Esophagus squamous epithelium (tissue), 5 donors: ENCODE measurements around the gene ACYP1. TPM values are rescaled to one million over a fixed set of nuclear protein-coding genes. Genes with fewer than 3 reads are reported as not detected.

Experiments
- DNase-seq: peaks from one replicate; lab custom pipeline; 2025; lab: John Stamatoyannopoulos, UW
- H3K27ac ChIP-seq, 4 donors: fragments of 200-600 bp; sonication (generic); one replicate each; pipeline ENCODE4 v1.5.1; 2016 to 2019; ENCODE audit warnings: mild to moderate bottlenecking in 1 of 4
- H3K27me3 ChIP-seq, 4 donors: fragments of 200-600 bp; sonication (generic); 1 replicate in 3 of 4; 2 replicates in 1 of 4; pipeline versions ENCODE4 v1.5.1 to v1.6.0; 2017 to 2021; ENCODE audit warnings: antibody characterized with exemption in 1 of 4
- H3K36me3 ChIP-seq, 3 donors: fragments of 200-600 bp; sonication (generic); one replicate each; pipeline ENCODE4 v1.5.1; 2016 to 2019
- H3K4me1 ChIP-seq, 3 donors: fragments of 200-600 bp; sonication (generic); one replicate each; pipeline ENCODE4 v1.5.1; 2017 to 2019
- H3K4me3 ChIP-seq, 4 donors: fragments of 200-600 bp; sonication (generic); 1 replicate in 3 of 4; 2 replicates in 1 of 4; pipeline ENCODE4 v1.5.1; 2016 to 2019; ENCODE audit warnings: mild to moderate bottlenecking in 2 of 4, moderate library complexity in 1 of 4
- H3K9me3 ChIP-seq, 3 donors: fragments of 200-600 bp; sonication (generic); one replicate each; pipeline ENCODE4 v1.5.1; 2016 to 2019
- CTCF ChIP-seq, 6 experiments: fragments of 450-650 bp in 4 of 6; fragments of 200-600 bp in 2 of 6; sonication (generic) in 2 of 6; IDR thresholded peaks; one replicate each; pipeline ENCODE4 v1.5.1; 2016 to 2019; ENCODE audit warnings: antibody characterized with exemption in 6 of 6, mild to moderate bottlenecking in 4 of 6, moderate library complexity in 4 of 6
- POLR2A ChIP-seq, 4 donors: fragments of 450-650 bp; IDR thresholded peaks; one replicate each; pipeline ENCODE4 v1.6.1; 2017; ENCODE audit warnings: antibody characterized with exemption in 4 of 4, mild to moderate bottlenecking in 4 of 4, moderate library complexity in 3 of 4
- WGBS, 2 donors: methylation state at CpG; one replicate each; pipeline ENCODE4 v1.1.5; 2018; 5-methylcytosine and 5-hydroxymethylcytosine counted together
- intact Hi-C: fragments of 100-400 bp; cut with DNase I; formaldehyde crosslinking; loops from one replicate; pipeline ENCODE4 v1.15.0; 2022
- total RNA-seq, 4 donors: library from RNA; depleted of rRNA; stranded (reverse); fragments of >200 nt; gene quantifications; one replicate each; pipeline ENCODE4 v1.1.0, GENCODE V29; 2016
- donor health status: DM: yes; HTN: yes; CAD: no.

ACYP1 gene
- total RNA-seq, 4 donors from 2014 or later = 11.0 to 28.0 (median 15.4) TPM

DNA sequence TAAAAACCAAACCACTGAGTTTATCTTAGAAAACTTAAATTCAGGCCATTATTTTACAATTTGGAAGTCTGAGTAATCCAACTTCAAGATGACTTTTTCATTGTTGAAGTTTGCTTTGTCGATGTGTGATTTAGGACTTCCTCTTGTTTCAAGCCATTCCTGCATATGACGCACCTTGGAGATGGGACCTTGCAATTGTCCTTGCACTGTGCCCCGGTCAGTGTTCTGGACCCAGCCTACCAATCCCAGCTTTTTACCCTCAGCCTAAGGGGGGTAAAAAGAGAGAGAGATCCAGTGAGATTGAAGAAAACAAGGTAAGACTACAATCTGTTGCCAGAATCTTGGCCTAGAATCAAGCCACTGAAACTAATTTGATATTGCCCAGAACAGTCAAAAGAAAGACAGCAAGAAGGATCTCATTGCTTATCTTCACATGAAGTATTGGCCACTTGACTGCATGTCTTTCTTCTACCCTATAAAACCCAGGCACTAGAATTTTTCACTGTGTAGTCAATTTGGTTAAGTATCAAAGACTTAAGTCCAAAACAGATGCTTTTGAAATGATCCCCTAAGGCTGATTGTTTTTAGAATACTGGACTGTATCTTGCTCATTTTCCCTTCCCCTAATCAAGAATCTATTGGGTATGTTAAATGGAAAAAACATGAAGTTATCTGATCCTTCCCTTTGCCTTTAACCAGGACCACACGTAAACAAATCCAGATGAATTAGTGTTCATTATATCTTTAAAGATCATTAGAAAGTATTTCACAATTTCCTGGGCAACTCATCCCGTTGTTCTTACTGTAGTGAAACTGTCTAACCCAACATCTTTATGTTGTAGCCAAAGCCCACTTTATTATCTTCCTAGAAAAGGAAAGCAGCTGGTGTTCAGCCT is 10.2 kb downstream of the ACYP1 start:
- peaks cover 0 to 45% (median 21%) of the 10 kb centered on the region in 3 donors for H3K4me1 ChIP-seq
- peak overlapping the region in 3 of 4 donors; percentile 7 to 39 (median 9) for H3K27ac ChIP-seq
- H3K27me3 ChIP-seq = no peaks in the 10 kb centered on the region
- no peak overlapping the region for H3K4me3 ChIP-seq
- TF ChIP-seq POLR2A (IDR thresholded peaks at IDR 0.05) (no peak), CTCF (IDR thresholded peaks at IDR 0.05) (no peak)
- intact Hi-C loops = no loop called here
- no peaks in the 10 kb centered on the region for H3K36me3 ChIP-seq
- no peak for DNase-seq
- 71 to 74% methylated on average over 4 of the region's 5 CpGs for WGBS, 2 donors
- no peaks in the 10 kb centered on the region for H3K9me3 ChIP-seq

DNA sequence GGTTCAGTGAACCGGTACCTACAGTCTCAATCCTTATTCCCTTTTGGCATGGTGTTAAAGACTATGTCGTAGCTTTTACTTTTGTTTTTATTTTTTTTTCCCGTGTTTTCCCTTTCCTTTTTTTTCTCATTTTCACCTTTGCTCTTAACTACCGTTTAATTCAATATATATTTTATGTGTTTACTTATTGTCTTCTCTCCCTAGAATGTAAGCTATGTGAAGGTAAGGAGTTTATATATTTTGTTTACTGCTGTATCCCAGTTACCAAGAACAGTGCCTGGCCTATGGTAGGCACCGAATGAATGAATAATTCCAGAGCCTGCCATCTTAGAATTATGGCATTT is 12.3 kb downstream of the ACYP1 start:
- intact Hi-C loops = no loop called here
- DNase-seq = no peak
- peak overlapping the region; percentile 81 to 94 (median 92) for H3K27ac ChIP-seq
- peaks cover 0 to 59% (median 24%) of the 10 kb centered on the region in 3 donors for H3K4me1 ChIP-seq
- WGBS, 2 donors = 14 to 29% methylated on average over 5 of the region's 5 CpGs
- no peaks in the 10 kb centered on the region for H3K9me3 ChIP-seq
- no peaks in the 10 kb centered on the region for H3K27me3 ChIP-seq
- no peaks in the 10 kb centered on the region for H3K36me3 ChIP-seq
- H3K4me3 ChIP-seq = peak overlapping the region; percentile 51 to 75 (median 72)
- TF ChIP-seq CTCF (IDR thresholded peaks at IDR 0.05) = no peak
- no peak for TF ChIP-seq POLR2A (IDR thresholded peaks at IDR 0.05)

- DNase-seq = peak; percentile 1
- H3K36me3 ChIP-seq = no peaks in the 10 kb centered on the region
- peak in 3 of 4 donors; percentile 35 to 70 (median 52) for TF ChIP-seq POLR2A (IDR thresholded peaks at IDR 0.05)
- peak in 2 of 6 experiments; percentile 16 to 26 for TF ChIP-seq CTCF (IDR thresholded peaks at IDR 0.05)
- peak within 1 kb of the TSS; percentile 81 to 94 (median 92) for H3K27ac ChIP-seq
- peaks cover 0 to 61% (median 24%) of the 10 kb centered on the region in 3 donors for H3K4me1 ChIP-seq
- 0 to 1% methylated on average over 20 to 23 of the region's 59 CpGs for WGBS, 2 donors
- no peaks in the 10 kb centered on the region for H3K9me3 ChIP-seq
- no peaks in the 10 kb centered on the region for H3K27me3 ChIP-seq
- peak within 1 kb of the TSS; percentile 51 to 75 (median 72) for H3K4me3 ChIP-seq
- intact Hi-C loops = no loop called here
Measured at GRCh38 chr14:75050852-75051555, 12.8 kb downstream of the ACYP1 start, which contains the start of gene MLH3. MLH3 (minus strand) TSS chr14:75051467; CDS start chr14:75049655, 1,812 bp downstream.

- Histone ChIP-seq H3K27ac (peak overlapping the region in 3 of 4 donors; percentile 81 to 94 (median 92)), H3K4me3 (no peak overlapping the region), H3K27me3 (no peaks in the 10 kb centered on the region), H3K36me3 (no peaks in the 10 kb centered on the region), H3K4me1 (peaks cover 0 to 73% (median 29%) of the 10 kb centered on the region in 3 donors), H3K9me3 (no peaks in the 10 kb centered on the region)
- TF ChIP-seq CTCF (IDR thresholded peaks at IDR 0.05) = no peak
- no peak for TF ChIP-seq POLR2A (IDR thresholded peaks at IDR 0.05)
- intact Hi-C loops = no loop called here
- WGBS, 2 donors = 71 to 81% methylated on average over 3 of the region's 3 CpGs
- DNase-seq = no peak
Measured at GRCh38 chr14:75049731-75050201, 14.1 kb downstream of the ACYP1 start.
